Ramos (cell line): ENCODE results near the gene SORT1.
"Not testable (repeated sequence)": the region's sequence is repeated elsewhere in the genome, so short reads cannot be mapped to it uniquely, and the experiment has no call there.

Experiments used
- in situ Hi-C: fragments of 300-500 bp; cut with MboI; formaldehyde crosslinking; loops from one replicate; pipeline ENCODE4 v1.14.3; 2022; ENCODE audit warnings: low sequenced_read_pairs; ENCODE audit not compliant: unreplicated experiment

SORT1 gene

GRCh38 chr1:109397581-109398342 is at the start of gene SORT1:
TSS of gene SORT1 (minus strand) at chr1:109397918. CDS start at chr1:109397892, 26 bp downstream.
- in situ Hi-C loops = no loop called here

- in situ Hi-C loops = not testable (repeated sequence)
Measured at GRCh38 chr1:109445949-109446695, 48.4 kb upstream of the SORT1 start.

- in situ Hi-C loops = no loop called here
Measured at GRCh38 chr1:109444346-109444745, 46.6 kb upstream of the SORT1 start.

- in situ Hi-C loops = no loop called here
Measured at GRCh38 chr1:109443476-109443875, 45.8 kb upstream of the SORT1 start.

- in situ Hi-C loops = no loop called here
Measured at GRCh38 chr1:109441069-109441468, 43.4 kb upstream of the SORT1 start.

GRCh38 chr1:109438798-109439297 is 41.1 kb upstream of the SORT1 start:
- in situ Hi-C loops = no loop called here

- in situ Hi-C loops = no loop called here
Measured at GRCh38 chr1:109434484-109434883, 36.8 kb upstream of the SORT1 start.

GRCh38 chr1:109433322-109433721 is 35.6 kb upstream of the SORT1 start:
- in situ Hi-C loops = no loop called here

GRCh38 chr1:109432336-109432735 is 34.6 kb upstream of the SORT1 start:
- in situ Hi-C loops = no loop called here

GRCh38 chr1:109427171-109427467 is 29.4 kb upstream of the SORT1 start:
- in situ Hi-C loops = no loop called here

- in situ Hi-C loops = no loop called here
Measured at GRCh38 chr1:109426281-109427170, 28.8 kb upstream of the SORT1 start, which contains the start of gene PSMA5. TSS of gene PSMA5 (minus strand) at chr1:109426448. CDS start at chr1:109426330, 118 bp downstream.

GRCh38 chr1:109425391-109426280 is 27.9 kb upstream of the SORT1 start:
- in situ Hi-C loops = no loop called here

GRCh38 chr1:109423498-109423897 is 25.8 kb upstream of the SORT1 start:
- in situ Hi-C loops = no loop called here

GRCh38 chr1:109412551-109412950 is 14.8 kb upstream of the SORT1 start:
- in situ Hi-C loops = no loop called here

- in situ Hi-C loops = loop anchor here (5.0 kb wide), 1 partner anchor 143 kb away; no protein-coding TSS in a partner anchor
Measured at GRCh38 chr1:109404838-109405237, 7.1 kb upstream of the SORT1 start.

GRCh38 chr1:109402025-109402424 is 4.3 kb upstream of the SORT1 start:
- in situ Hi-C loops = loop anchor here (5.0 kb wide), 1 partner anchor 140 kb away; no protein-coding TSS in a partner anchor

- in situ Hi-C loops = loop anchor here (5.0 kb wide), 1 partner anchor 138 kb away; no protein-coding TSS in a partner anchor
Measured at GRCh38 chr1:109400035-109400655, 2.4 kb upstream of the SORT1 start.

GRCh38 chr1:109399326-109399957 is 1.7 kb upstream of the SORT1 start:
- in situ Hi-C loops = no loop called here
